Lower leg skin (tissue), 4 donors: ENCODE measurements around the gene TMEM242. TPM values are rescaled to one million over a fixed set of nuclear protein-coding genes. Genes with fewer than 3 reads are reported as not detected.

ENCODE experiments used
- DNase-seq, 2 donors: peaks; one replicate each; pipeline ENCODE4 v3.0.0-alpha.2; 2019; ENCODE audit warnings: low spot score in 2 of 2
- H3K4me3 ChIP-seq: fragments of 200-600 bp; sonication (generic); 2 replicates; pipeline ENCODE4 v1.5.1; 2017; ENCODE audit warnings: mild to moderate bottlenecking, low read depth; ENCODE audit not compliant: poor library complexity, severe bottlenecking
- POLR2A ChIP-seq, 2 donors: fragments of 450-650 bp; IDR thresholded peaks; one replicate each; pipeline ENCODE4 v1.6.1; 2016 to 2017; ENCODE audit warnings: antibody characterized with exemption in 2 of 2, mild to moderate bottlenecking in 1 of 2, moderate library complexity in 1 of 2
- WGBS, 2 donors: methylation state at CpG; one replicate each; pipeline ENCODE4 v1.1.5; 2018; 5-methylcytosine and 5-hydroxymethylcytosine counted together
- intact Hi-C: fragments of 100-400 bp; cut with DNase I; formaldehyde crosslinking; loops from one replicate; pipeline ENCODE4 v1.15.0; 2023; ENCODE audit warnings: low total_unique reads
- total RNA-seq, 4 donors: library from RNA; depleted of rRNA; stranded (reverse); fragments of >200 nt; gene quantifications; one replicate each; pipeline ENCODE4 v1.1.0, GENCODE V29; 2016
- TF ChIP-seq, protein P1 (sequence below), 3 donors: fragments of 450-650 bp; IDR thresholded peaks; one replicate each; pipeline ENCODE4 v1.5.1; 2016; ENCODE audit warnings: antibody characterized with exemption in 3 of 3, mild to moderate bottlenecking in 3 of 3, moderate library complexity in 2 of 3

TMEM242 gene
- total RNA-seq, 4 donors from 2014 or later: 4.5 to 6.7 (median 4.8) TPM

DNA sequence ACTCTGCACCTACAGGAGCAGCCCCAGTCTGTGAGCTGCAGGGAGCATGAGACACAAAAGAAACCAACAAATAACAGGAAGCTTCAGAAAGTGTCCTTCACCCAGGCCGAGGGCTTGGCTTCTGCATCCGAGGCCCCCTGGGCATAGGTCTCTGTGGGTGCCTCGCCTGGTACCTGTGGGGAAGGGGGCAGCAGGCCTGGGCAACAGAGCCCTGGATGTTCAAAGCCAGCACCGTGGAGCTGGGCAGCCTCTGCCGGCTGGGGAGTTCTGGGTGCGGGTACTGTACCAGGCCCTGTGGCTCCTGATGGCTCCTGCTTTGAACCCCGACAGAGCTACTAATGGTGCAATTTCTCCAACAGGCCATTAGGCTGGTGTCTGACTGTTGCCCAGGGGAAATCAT lies 55.7 kb downstream of the TMEM242 start:
- TF ChIP-seq POLR2A (IDR thresholded peaks at IDR 0.05): no peak
- TF ChIP-seq, protein P1, sequence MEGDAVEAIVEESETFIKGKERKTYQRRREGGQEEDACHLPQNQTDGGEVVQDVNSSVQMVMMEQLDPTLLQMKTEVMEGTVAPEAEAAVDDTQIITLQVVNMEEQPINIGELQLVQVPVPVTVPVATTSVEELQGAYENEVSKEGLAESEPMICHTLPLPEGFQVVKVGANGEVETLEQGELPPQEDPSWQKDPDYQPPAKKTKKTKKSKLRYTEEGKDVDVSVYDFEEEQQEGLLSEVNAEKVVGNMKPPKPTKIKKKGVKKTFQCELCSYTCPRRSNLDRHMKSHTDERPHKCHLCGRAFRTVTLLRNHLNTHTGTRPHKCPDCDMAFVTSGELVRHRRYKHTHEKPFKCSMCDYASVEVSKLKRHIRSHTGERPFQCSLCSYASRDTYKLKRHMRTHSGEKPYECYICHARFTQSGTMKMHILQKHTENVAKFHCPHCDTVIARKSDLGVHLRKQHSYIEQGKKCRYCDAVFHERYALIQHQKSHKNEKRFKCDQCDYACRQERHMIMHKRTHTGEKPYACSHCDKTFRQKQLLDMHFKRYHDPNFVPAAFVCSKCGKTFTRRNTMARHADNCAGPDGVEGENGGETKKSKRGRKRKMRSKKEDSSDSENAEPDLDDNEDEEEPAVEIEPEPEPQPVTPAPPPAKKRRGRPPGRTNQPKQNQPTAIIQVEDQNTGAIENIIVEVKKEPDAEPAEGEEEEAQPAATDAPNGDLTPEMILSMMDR (IDR thresholded peaks at IDR 0.05): no peak
- intact Hi-C loops: no loop called here
- DNase-seq: peak in 1 of 2 donors; percentile 70
- 88 to 95% methylated on average over 4 to 7 of the region's 7 CpGs for WGBS, 2 donors
- no peak overlapping the region for H3K4me3 ChIP-seq

DNA sequence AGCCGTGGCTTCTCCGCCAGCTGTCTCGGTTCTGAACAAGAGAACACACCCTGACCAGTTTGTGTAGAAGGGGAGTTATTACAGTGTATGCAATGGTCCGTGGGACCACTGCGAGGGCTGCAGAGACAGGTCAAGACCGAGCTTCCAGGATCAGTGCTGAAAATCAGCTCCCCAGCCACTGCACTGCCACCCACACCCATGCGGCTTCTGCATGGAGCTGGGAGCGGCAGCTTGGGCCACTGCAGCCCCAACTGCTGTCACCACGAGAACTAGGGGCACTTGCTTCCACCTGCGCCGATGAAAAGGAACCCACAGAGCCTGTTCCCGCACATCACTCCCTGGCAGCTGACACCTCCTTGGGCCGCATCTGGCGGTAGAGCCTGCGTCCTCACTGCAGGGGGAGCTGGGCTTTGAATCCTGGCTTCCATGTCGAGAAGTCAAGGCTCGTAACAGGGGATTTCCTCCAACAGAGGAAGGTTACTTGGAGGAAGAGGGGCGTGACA lies 56.2 kb downstream of the TMEM242 start:
- TF ChIP-seq POLR2A (IDR thresholded peaks at IDR 0.05): no peak
- TF ChIP-seq, protein P1 (IDR thresholded peaks at IDR 0.05): no peak
- intact Hi-C loops: no loop called here
- H3K4me3 ChIP-seq: no peak overlapping the region
- DNase-seq: peak in 1 of 2 donors; percentile 65
- WGBS, 2 donors: 77 to 90% methylated on average over 15 to 18 of the region's 18 CpGs

DNA sequence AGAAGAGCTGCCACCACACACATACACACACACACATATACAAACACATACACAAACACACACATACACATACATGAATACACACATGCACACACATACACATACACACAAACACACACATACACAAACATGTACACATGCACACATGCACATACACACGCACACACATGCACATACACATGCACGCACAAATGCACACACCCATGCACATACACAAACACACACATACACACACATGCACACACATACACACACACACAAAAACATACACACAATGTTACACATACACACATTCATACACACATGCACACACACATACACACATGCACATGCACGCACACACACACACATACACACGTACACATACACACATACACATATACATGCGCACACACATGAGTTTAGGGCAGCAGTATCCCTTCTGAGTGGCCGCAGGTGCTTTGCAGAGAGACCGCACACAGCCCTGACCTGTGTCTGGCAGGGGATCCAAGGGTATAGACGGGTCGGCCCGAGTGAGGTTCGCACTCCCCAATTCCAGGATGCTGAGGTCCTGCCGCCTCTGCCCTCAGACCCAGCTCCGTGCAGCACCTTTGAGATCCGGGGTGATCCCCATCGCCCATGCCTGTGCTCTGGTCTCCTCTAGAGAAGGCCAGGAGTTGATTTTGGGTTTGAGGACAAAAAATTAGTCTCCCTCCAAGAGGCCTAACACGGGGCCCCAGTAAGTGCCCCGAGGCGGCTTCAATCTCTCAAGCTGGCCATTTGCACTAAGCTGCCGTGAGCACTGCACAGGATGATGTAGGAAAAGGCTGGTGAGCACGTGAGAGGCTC lies 56.8 kb downstream of the TMEM242 start:
- no peak for TF ChIP-seq POLR2A (IDR thresholded peaks at IDR 0.05)
- TF ChIP-seq, protein P1 (IDR thresholded peaks at IDR 0.05): peak in 1 of 3 donors; percentile 18
- 88 to 89% methylated on average over 20 of the region's 20 CpGs for WGBS, 2 donors
- peak in 1 of 2 donors; percentile 57 for DNase-seq
- intact Hi-C loops: no loop called here
- H3K4me3 ChIP-seq: no peak overlapping the region

DNA sequence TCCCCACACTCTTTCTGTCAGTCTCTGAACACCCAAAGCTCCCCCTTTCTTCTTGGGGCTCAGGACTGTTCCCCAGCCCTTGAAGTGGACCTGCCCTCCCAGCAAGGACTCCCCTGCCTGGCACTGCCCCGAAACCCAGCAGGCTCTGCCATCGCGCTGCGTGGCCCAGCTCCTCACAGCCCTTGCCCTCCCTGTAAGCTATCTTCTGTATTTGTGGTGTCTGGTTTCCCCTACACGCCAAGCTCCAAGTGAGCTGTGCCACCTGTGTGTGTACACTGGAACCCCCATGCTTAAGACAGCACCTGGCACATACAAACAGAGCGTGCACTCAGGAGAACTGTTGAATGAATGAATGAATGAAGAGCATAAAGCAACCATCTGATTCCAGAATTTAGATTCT lies 57.7 kb downstream of the TMEM242 start:
- 70 to 88% methylated on average over 6 of the region's 6 CpGs for WGBS, 2 donors
- intact Hi-C loops: no loop called here
- no peak overlapping the region for H3K4me3 ChIP-seq
- TF ChIP-seq, protein P1 (IDR thresholded peaks at IDR 0.05): no peak
- no peak for TF ChIP-seq POLR2A (IDR thresholded peaks at IDR 0.05)
- DNase-seq: peak in 1 of 2 donors; percentile 66

DNA sequence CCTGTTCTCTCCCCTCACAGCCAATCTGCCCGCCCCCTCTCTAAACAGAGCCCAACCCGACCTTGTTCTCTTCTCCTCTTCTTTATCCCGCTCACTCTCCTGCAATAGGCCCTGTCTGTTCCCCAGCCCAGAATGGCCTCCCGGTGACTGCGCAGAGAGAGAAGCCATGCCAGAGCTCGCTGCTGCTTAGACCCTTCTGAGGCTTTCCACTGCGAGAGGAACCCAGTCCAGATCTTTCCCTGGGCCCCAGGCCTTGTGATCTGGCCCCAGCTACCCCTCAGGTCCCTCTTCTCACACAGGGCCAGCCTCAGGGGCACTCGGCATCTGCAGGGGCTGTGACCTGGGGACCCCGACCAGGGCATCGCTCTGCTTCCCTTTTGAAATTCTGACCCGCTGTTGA lies 58.1 kb downstream of the TMEM242 start:
- H3K4me3 ChIP-seq: no peak overlapping the region
- WGBS, 2 donors: 85 to 94% methylated on average over 11 of the region's 11 CpGs
- TF ChIP-seq, protein P1 (IDR thresholded peaks at IDR 0.05): no peak
- no peak for TF ChIP-seq POLR2A (IDR thresholded peaks at IDR 0.05)
- no peak for DNase-seq
- intact Hi-C loops: no loop called here
